HG03565 (cell line): ENCODE results near the gene RNF212B.

Experiments used
- ATAC-seq: cut with Tn5 transposase; IDR thresholded peaks from one replicate; pipeline ENCODE4 v1.9.1; 2021; ENCODE audit warnings: mild to moderate bottlenecking, moderate library complexity; ENCODE audit not compliant: unreplicated experiment

Gene RNF212B

GRCh38 chr14:23319746-23320583, 82.2 kb downstream of the RNF212B start:
- no peak for ATAC-seq

GRCh38 chr14:23320584-23321571, 83.1 kb downstream of the RNF212B start, which contains the start of gene PABPN1:
TSS of gene PABPN1 (plus strand) at chr14:23321457. CDS start at chr14:23321470, 13 bp downstream.
- ATAC-seq = peak; percentile 85

DNA sequence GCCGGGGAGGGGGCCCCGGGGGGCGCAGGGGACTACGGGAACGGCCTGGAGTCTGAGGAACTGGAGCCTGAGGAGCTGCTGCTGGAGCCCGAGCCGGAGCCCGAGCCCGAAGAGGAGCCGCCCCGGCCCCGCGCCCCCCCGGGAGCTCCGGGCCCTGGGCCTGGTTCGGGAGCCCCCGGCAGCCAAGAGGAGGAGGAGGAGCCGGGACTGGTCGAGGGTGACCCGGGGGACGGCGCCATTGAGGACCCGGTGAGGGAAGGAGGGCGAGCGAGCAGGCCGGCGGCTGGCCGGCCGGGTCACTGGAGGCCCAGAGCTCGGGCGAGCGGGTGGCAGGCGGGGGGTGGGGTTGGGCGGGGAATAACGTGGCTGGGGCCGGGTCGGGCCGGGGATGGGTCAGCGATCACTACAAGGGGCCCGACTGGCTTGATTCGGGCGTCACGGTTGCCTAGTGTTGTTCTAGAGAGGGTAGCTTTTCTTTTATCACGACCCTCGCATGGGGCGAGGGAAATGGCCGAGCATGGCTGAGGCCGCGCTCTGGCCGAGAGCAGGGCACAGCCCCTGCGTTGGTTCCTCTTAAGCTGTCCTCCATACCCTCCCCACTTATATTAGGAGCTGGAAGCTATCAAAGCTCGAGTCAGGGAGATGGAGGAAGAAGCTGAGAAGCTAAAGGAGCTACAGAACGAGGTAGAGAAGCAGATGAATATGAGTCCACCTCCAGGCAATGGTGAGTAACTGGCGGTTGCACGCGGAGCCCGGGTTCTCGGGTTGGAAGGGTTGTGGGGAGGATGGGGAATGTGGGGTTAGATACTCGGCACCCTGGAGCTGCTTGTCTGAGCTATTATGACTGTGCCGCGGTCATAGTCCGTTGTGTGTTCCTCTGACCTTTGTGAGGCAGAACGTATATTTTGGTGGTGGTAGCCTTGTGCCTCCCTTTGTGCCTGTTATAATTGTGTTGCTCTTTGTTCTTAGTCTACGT, 84.1 kb downstream of the RNF212B start:
- no peak for ATAC-seq
